ENCODE measurements around the gene RIMS4. TPM values are rescaled to one million over a fixed set of nuclear protein-coding genes. Genes with fewer than 3 reads are reported as not detected.

The RIMS4 gene
- total and polyA plus RNA-seq, 2 of the 13 experiments (the other 11 are each of a cell fraction or from before 2014, with no cell fraction given), result 0.01 to 0.07 TPM

DNA sequence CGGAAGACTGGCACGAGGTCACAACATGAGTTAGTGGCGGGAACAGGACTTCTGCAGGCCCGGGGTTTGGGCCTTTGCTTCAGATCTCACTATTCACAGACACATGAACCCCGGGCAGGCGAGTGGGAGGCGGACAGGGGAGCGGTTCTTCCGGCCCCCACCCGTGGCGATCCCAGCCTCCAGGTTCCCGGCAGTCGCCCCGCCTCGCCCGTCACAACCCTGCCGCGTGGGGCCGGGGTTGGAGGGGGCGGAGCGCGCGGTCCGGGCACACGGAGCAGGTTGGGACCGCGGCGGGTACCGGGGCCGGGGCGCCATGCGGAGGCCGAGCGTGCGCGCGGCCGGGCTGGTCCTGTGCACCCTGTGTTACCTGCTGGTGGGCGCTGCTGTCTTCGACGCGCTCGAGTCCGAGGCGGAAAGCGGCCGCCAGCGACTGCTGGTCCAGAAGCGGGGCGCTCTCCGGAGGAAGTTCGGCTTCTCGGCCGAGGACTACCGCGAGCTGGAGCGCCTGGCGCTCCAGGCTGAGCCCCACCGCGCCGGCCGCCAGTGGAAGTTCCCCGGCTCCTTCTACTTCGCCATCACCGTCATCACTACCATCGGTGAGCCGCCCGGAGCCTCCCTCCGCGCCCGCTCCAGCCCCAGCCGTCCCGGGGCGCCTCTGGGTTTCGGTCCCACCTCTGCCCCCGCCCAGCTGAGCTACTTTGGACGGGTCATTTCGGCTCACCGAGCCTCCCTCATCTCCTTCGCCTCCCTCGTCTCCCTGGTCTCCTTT is 64.6 kb downstream of the RIMS4 start, which contains the start of gene KCNK15 (continued):
- TF ChIP-seq, protein P1, sequence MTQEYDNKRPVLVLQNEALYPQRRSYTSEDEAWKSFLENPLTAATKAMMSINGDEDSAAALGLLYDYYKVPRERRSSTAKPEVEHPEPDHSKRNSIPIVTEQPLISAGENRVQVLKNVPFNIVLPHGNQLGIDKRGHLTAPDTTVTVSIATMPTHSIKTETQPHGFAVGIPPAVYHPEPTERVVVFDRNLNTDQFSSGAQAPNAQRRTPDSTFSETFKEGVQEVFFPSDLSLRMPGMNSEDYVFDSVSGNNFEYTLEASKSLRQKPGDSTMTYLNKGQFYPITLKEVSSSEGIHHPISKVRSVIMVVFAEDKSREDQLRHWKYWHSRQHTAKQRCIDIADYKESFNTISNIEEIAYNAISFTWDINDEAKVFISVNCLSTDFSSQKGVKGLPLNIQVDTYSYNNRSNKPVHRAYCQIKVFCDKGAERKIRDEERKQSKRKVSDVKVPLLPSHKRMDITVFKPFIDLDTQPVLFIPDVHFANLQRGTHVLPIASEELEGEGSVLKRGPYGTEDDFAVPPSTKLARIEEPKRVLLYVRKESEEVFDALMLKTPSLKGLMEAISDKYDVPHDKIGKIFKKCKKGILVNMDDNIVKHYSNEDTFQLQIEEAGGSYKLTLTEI (CRISPR knock-in tag; conservative IDR thresholded peaks at IDR 0.05), result no peak
- TF ChIP-seq E2F1 (CRISPR knock-in tag; IDR thresholded peaks at IDR 0.05) (no peak), KLF16 (CRISPR knock-in tag; IDR thresholded peaks at IDR 0.05) (no peak), ZNF318 (CRISPR knock-in tag; IDR thresholded peaks at IDR 0.05) (no peak), ZFAT (CRISPR knock-in tag; conservative IDR thresholded peaks at IDR 0.05) (no peak), ZNF878 (CRISPR knock-in tag; IDR thresholded peaks at IDR 0.05) (no peak), MTERF4 (CRISPR knock-in tag; IDR thresholded peaks at IDR 0.05) (0 out of 2 replicates have a peak, but pooled peaks have one; percentile 68), GATAD1 (CRISPR knock-in tag; IDR thresholded peaks at IDR 0.05) (no peak), TFDP1 (CRISPR knock-in tag; IDR thresholded peaks at IDR 0.05; ENCODE audit: borderline replicate concordance) (peak; percentile 37; the same call in 1 of the 2 replicates), DNMT1 (CRISPR knock-in tag; IDR thresholded peaks at IDR 0.05) (no peak), SIX1 (CRISPR knock-in tag; IDR thresholded peaks at IDR 0.05; ENCODE audit: borderline replicate concordance) (no peak), PLRG1 (conservative IDR thresholded peaks at IDR 0.05) (no peak)
- TF ChIP-seq, protein P2, sequence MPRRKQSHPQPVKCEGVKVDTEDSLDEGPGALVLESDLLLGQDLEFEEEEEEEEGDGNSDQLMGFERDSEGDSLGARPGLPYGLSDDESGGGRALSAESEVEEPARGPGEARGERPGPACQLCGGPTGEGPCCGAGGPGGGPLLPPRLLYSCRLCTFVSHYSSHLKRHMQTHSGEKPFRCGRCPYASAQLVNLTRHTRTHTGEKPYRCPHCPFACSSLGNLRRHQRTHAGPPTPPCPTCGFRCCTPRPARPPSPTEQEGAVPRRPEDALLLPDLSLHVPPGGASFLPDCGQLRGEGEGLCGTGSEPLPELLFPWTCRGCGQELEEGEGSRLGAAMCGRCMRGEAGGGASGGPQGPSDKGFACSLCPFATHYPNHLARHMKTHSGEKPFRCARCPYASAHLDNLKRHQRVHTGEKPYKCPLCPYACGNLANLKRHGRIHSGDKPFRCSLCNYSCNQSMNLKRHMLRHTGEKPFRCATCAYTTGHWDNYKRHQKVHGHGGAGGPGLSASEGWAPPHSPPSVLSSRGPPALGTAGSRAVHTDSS (CRISPR knock-in tag; conservative IDR thresholded peaks at IDR 0.05), result no peak
